Testis (tissue), 2 donors: Measurements from ENCODE around the gene ZNF385A.

Source experiments
- CTCF ChIP-seq, 3 experiments: fragments of 450-650 bp in 2 of 3; fragments of 200-600 bp in 1 of 3; sonication (generic) in 1 of 3; IDR thresholded peaks; one replicate each; pipeline ENCODE4 v1.5.1; 2016 to 2019; ENCODE audit warnings: antibody characterized with exemption in 3 of 3, mild to moderate bottlenecking in 2 of 3, moderate library complexity in 1 of 3
- POLR2A ChIP-seq: fragments of 450-650 bp; IDR thresholded peaks from one replicate; pipeline ENCODE4 v1.6.1; 2017; ENCODE audit warnings: antibody characterized with exemption, mild to moderate bottlenecking, moderate library complexity

- no peak for TF ChIP-seq CTCF (IDR thresholded peaks at IDR 0.05)
- no peak for TF ChIP-seq POLR2A
These were observed 32.4 kb upstream of the ZNF385A start for GRCh38 chr12:54416687-54417603.
